NB4 (cell line): Measurements from ENCODE around the gene ADAMTS13.

Experiments
- POLR2A ChIP-seq: IDR thresholded peaks from 2 replicates; pipeline ENCODE4 v1.6.1; 2011; ENCODE audit warnings: mild to moderate bottlenecking; ENCODE audit not compliant: insufficient read length; ENCODE audit errors: extremely low read depth
- TF ChIP-seq, protein P1 (sequence below): IDR thresholded peaks from one replicate; pipeline ENCODE4 v1.5.1; 2012; ENCODE audit warnings: low read depth, low read length
- TF ChIP-seq, protein P2 (sequence below): IDR thresholded peaks from 2 replicates; pipeline ENCODE4 v1.6.1; 2011; ENCODE audit warnings: low read depth, low read length

DNA sequence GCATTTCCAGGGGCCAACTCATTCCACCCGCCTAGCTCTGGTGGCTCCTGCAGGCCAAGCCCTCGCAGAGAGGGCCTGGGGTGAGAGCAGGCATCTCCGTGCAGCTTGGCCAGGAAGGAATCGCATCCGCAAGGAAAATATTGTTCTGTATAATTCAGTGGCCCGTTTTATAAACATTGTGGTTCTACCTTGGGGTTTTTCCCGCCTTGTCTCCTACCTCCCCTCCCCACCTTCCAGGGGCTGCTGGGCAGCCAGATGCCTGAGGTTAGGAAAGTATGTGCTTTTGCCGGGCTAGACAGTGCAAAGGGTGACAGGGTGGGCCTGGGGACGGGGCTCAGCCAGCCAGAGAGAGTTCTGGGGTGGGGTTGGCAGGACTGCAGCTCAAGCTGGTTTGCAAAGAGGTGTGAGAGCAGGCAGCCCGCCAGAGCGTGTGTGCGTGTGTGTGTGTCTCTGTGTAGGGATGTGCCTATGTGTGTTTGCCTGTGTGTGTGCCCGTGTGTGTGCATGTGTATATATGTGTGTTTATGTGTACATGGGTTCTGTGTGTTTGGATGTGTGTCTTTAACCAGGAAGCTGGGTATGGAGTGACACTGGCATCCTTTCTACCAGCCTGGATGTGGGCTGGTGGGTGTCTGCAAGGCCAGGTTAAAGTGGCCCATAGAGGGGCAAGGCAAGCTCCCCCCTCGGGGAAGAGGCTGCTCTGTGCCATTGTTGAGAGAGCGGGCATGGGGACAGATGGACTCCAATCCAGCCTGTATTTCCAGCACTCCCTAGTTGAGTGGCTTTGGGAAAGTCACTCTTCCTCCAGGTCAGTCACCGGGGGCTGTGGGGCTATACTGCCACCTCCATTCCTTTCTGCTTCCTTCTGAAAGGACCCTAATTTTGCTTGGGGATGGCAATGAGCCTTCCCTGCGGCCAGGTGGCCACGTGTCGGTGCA, 67.4 kb downstream of the ADAMTS13 start:
- TF ChIP-seq POLR2A, result no peak
- TF ChIP-seq, protein P1, sequence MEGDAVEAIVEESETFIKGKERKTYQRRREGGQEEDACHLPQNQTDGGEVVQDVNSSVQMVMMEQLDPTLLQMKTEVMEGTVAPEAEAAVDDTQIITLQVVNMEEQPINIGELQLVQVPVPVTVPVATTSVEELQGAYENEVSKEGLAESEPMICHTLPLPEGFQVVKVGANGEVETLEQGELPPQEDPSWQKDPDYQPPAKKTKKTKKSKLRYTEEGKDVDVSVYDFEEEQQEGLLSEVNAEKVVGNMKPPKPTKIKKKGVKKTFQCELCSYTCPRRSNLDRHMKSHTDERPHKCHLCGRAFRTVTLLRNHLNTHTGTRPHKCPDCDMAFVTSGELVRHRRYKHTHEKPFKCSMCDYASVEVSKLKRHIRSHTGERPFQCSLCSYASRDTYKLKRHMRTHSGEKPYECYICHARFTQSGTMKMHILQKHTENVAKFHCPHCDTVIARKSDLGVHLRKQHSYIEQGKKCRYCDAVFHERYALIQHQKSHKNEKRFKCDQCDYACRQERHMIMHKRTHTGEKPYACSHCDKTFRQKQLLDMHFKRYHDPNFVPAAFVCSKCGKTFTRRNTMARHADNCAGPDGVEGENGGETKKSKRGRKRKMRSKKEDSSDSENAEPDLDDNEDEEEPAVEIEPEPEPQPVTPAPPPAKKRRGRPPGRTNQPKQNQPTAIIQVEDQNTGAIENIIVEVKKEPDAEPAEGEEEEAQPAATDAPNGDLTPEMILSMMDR, result no peak
- TF ChIP-seq, protein P2, sequence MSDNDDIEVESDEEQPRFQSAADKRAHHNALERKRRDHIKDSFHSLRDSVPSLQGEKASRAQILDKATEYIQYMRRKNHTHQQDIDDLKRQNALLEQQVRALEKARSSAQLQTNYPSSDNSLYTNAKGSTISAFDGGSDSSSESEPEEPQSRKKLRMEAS, result no peak
